NCI-H524 (cell line): ENCODE data around the gene TNP1.

ENCODE experiments used
- DNase-seq, 2 experiments: peaks; one replicate each; lab custom pipeline; 2025; lab: John Stamatoyannopoulos, UW

TNP1 gene

DNA sequence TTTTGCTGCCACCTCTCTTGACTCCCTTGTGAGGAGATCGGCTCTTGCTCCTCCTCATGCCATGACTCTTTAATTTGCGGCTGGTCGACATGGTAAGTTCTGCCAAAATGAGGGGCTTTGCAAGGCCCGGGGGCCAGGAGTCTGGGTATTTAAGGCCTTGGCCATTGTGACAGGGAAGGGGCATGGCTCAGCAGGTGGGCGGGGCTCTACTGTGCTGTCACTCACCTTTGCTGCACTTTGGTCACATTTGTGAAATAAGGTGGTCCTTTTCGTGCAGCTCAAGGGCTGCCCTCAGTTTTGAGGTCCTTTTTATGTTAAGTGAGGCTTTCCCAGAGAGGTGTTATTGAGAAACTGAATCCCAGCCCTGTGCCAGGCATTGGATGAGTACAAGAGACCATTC, at the start of gene TNP1:
TNP1 (minus strand) TSS at position 121 of the 400 bp plus-strand sequence; CDS start at position 91, 30 bp downstream.
- no peak for DNase-seq

GRCh38 chr2:216908300-216908699, 48.4 kb upstream of the TNP1 start:
- DNase-seq: no peak

DNA sequence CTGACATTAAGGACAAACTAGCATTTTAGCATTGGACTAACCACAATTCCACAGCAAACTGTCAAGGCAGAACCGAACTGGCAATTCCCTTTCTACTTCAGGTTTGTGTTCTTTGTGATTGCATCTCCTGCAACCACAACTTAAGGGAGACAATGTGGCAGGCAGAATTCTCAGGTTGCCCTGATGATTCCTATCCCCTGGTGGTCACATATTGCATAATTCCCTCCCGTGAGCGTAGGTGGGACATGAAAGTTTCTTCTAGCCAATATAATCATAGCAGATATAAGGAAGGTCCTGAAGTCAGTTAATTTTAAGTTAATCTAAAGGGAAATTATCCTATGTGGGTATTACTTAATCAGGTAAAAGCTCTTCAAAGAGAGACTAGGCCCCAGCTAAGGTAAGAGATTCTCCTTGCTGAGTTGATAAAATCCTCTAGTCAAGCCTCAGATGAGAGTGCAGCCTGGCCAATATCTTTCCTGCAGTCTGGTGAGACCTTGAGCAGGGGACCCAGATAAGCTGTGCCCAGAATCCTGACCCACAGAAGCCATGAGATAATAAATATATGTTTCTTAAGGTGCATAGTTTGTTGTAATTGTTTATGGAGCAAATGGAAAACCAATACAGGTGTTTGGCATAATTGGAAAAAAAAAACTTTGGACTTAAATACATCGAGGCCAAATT, 45.9 kb upstream of the TNP1 start:
- DNase-seq: no peak

DNA sequence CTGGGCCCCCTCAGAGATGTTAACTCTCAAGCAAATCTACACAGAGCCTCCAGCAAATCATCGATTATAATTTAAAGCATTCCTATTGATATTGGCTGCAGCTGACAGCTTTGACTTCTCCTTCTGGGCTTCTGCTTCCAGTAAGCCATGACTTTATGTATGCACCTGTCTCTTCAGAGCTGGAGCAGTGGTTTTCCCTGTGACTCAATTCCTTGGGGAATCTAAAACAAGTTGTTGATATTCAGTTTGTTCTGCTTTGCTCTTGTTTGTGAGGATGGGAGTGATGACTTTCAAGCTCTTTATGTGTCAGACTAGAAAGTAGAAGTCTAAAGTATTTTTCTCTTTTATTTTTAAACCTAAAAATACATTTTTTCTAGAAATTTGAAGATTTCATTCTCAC, 45.1 kb upstream of the TNP1 start:
- no peak for DNase-seq

- DNase-seq: no peak
These were observed 44.7 kb upstream of the TNP1 start for GRCh38 chr2:216904554-216904953.

DNA sequence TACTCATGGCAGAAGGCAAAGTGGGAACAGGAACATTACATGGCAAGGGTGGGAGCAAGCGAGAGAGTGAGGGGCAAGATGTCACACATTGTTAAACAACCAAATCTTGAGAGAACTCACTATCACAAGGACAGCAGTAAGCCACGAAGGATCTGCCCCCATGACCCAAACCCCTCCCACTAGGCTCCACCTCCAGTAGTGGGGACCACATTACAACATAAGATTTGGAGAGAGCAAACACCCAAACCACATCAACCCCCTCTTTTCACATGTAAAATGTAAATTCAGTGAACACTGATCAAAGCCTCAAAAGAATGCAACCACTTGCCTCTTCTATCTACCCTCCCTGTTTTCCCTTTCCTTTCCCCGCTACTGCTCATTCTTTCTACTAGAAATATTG, 43.6 kb upstream of the TNP1 start:
- DNase-seq: no peak

DNA sequence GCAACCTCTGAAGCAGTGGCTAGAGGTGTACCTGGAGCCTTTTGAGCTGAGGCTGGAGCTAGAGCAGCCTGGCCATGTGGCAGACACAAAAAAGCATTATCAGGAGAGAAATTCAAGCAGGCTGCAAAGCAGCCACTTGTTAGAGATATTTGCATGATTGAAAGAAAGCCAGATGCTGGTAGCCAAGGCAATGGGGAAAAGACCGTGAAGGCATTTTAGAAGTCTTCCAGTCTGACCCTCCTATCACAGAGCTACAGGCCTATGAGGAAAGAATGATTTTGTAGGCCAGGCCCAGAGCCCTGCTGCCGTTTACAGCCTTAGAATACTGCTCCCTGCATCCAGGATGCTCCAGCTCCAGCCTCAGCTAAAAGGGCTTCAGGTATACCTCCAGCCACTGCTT, 41.4 kb upstream of the TNP1 start:
- DNase-seq: no peak

DNA sequence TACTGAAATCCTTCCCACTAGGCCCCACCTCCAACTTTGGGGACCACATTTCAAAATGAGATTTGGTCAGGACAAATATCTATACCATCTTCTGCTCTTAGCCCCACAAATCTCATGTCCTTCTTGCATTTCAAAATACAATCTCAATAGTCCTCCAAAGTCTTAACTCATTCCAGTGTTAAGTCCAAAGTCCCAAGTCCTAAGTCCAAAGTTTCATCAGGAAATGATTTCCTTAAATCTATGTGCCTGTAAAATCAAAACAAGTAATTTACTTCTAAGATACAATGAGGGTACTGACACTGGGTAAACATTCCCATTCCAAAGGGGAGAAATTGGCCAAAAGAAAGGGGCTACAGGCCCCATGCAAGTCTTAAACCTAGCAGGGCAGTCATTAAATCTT, 40.5 kb upstream of the TNP1 start:
- DNase-seq: no peak

DNA sequence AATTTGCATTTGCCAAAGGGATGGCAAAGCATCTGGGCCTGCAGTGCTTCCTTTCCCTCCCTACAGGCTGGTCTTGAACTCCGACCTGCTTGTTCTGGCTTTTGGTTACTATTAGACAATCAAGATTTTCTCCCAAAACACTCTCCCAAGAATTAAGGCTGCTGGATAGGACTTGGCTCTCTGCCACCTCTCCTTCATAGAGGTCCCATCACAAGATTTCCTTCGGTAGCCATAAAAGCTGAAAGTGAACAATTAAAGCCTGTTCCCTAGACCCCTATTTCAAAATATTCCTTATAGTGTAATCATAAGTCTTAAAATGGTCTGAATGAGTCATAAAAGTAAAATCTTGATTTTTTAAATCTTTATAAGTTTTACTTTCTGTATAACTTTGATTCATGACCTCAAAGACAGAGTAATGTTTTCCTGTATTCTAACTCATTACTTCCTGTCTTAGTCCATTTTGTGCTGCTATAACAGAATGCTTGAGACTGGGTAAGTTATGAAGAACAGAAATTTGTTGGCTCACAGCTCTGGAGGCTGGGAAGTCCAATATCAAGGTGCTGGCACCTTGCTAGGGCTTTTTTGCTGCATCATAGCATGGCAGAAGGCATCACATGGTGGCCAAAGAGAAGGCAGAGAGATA, 37.8 kb upstream of the TNP1 start:
- no peak for DNase-seq

DNA sequence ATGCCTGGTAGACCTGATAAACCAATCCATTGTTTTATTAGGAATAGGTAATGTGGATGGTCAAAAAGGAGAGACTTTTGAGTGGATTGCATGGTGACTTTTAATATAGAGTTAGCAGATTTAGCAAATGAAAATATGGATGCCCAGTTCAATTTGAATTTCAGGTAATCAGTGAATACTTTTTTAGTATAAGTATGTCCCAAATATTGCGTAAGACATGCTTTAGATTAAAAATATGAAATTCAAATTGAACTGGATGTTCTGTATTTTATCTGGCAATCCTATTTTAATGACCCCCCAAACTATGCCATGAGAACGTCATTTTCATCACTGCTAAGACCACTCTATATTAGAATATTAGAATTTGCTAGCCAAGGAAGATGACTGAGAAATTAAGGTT, 30.3 kb upstream of the TNP1 start:
- no peak for DNase-seq

- DNase-seq: no peak
These were observed 29.2 kb upstream of the TNP1 start for GRCh38 chr2:216888887-216889622.

GRCh38 chr2:216888081-216888480, 28.2 kb upstream of the TNP1 start:
- no peak for DNase-seq

- no peak for DNase-seq
These were observed 27.3 kb upstream of the TNP1 start for GRCh38 chr2:216887138-216887537.

GRCh38 chr2:216885117-216885553, 25.3 kb upstream of the TNP1 start:
- no peak for DNase-seq

- no peak for DNase-seq
These were observed 24.5 kb upstream of the TNP1 start for GRCh38 chr2:216884347-216884746.

DNA sequence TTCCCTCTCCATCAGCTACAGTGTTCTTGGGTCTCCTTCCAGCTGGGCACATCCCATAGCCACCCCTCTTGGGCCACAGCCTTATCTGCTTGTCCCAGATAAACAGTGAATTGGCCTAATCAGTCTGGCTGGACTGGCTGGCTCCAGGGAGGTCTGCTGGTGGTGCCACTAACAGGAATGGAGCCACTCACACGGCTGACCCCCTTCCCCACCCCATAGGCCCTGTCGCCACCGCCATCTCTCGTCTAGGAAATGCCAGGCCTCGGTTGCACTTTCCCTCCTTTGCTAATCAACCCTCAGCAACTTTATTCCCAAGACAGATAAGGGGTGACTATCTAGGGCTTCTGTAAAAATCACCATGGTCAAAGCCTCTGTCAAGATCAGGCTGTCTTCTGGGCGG, 23.0 kb upstream of the TNP1 start:
- no peak for DNase-seq

GRCh38 chr2:216881411-216881810, 21.5 kb upstream of the TNP1 start:
- DNase-seq: no peak

- no peak for DNase-seq
These were observed 20.8 kb upstream of the TNP1 start for GRCh38 chr2:216880509-216881184.

DNA sequence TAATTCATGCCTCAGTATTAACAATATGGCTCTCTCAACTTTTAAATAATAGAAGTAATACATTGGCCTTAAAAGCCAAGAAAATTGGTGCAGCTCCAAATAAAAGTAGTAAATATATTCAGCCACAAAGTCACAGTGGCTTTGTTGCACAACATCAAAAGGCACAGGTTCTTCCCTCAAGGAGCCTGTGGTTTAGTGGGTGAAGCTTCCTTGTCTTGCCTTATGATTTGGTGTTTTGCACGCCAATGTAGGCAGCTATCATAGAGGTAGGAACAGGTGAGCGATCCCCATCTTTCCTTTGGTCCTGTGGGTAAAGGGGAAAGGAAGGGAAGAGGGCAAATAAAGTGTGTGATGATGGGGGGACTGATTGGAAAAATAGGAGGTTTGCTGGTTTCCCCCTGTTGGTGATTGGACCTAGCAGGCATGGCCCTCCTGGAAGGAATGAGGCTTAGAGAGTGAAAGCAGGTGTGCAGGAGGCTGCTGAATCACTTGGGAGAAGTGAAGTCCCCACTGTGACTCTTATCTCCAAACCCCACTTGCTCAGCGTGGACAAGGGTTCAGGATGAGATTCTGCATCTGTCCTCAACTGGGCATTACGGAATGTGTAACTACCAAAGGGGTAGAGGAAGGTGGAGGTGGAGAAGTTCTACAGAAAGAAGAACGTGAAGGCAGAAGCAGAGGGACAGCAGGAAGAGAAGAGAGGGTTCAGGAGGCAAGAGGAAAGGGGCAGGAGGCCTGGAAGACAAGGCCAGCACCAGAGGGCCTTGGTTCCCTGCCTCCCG, 20.1 kb upstream of the TNP1 start:
- no peak for DNase-seq

- no peak for DNase-seq
These were observed 18.2 kb upstream of the TNP1 start for GRCh38 chr2:216878072-216878471.

DNA sequence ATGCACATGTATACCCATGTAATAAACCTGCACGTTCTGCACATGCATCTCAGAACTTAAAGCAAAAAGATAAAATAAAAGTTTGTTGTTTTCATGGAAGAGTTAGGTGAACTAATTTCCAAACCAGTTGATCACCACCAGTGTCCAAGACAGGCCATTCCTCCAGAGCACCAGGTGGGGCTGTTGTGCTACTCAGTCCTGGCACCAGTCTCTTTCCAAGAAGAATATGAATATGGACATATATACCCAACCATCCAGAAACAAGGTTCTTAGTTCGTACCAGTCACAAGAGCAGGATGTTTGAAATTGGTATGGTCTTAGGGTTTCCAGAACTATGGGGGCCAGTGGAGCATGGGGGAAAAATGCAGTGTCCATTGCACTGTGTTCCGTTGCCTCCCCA, 17.2 kb upstream of the TNP1 start:
- no peak for DNase-seq

GRCh38 chr2:216875862-216876261, 16.0 kb upstream of the TNP1 start:
- no peak for DNase-seq
